Measurements from ENCODE around the gene CDH11. TPM values are rescaled to one million over a fixed set of nuclear protein-coding genes. Genes with fewer than 3 reads are reported as not detected.

Gene CDH11
- total RNA-seq, 1 donor from 2014 or later, result 94.1 TPM

GRCh38 chr16:65095906-65096305, 26.0 kb downstream of the CDH11 start:
- intact Hi-C loops (cut with DNase I), result no loop called here
- Histone ChIP-seq H3K27me3 (ENCODE audit: low read depth) (no peaks in the 10 kb centered on the region), H3K9me3 (no peaks in the 10 kb centered on the region), H3K4me1 (no peaks in the 10 kb centered on the region), H3K36me3 (no peaks in the 10 kb centered on the region), H3K27ac (no peak overlapping the region), H3K4me3 (no peak overlapping the region)
- DNase-seq (no peak), ATAC-seq (no peak)
- TF ChIP-seq CTCF (IDR thresholded peaks at IDR 0.05), result no peak

GRCh38 chr16:65095090-65095728, 26.7 kb downstream of the CDH11 start:
- no peaks in the 10 kb centered on the region for H3K36me3 ChIP-seq
- H3K4me1 ChIP-seq, result no peaks in the 10 kb centered on the region
- H3K27ac ChIP-seq, result no peak overlapping the region
- intact Hi-C loops (cut with DNase I), result no loop called here
- ATAC-seq (no peak), DNase-seq (no peak)
- no peak overlapping the region for H3K4me3 ChIP-seq
- no peaks in the 10 kb centered on the region for H3K27me3 ChIP-seq (ENCODE audit: low read depth)
- TF ChIP-seq CTCF (IDR thresholded peaks at IDR 0.05), result no peak
- H3K9me3 ChIP-seq, result no peaks in the 10 kb centered on the region

GRCh38 chr16:65094009-65094408, 27.9 kb downstream of the CDH11 start:
- no peak for TF ChIP-seq CTCF (IDR thresholded peaks at IDR 0.05)

GRCh38 chr16:65083164-65083857, 38.6 kb downstream of the CDH11 start:
- TF ChIP-seq CTCF (IDR thresholded peaks at IDR 0.05), result no peak
- H3K27me3 ChIP-seq (ENCODE audit: low read depth), result no peaks in the 10 kb centered on the region
- H3K4me3 ChIP-seq, result no peak overlapping the region
- no peak for DNase-seq
- intact Hi-C loops (cut with DNase I), result no loop called here
- no peaks in the 10 kb centered on the region for H3K9me3 ChIP-seq
- H3K36me3 ChIP-seq, result no peaks in the 10 kb centered on the region
- no peak overlapping the region for H3K27ac ChIP-seq
- no peak for ATAC-seq
- no peaks in the 10 kb centered on the region for H3K4me1 ChIP-seq

More at GRCh38 chr16:65094009-65094408, 27.9 kb downstream of the CDH11 start:
- Histone ChIP-seq H3K4me3 (no peak overlapping the region), H3K27me3 (ENCODE audit: low read depth) (no peaks in the 10 kb centered on the region), H3K27ac (no peak overlapping the region), H3K36me3 (no peaks in the 10 kb centered on the region), H3K4me1 (no peaks in the 10 kb centered on the region), H3K9me3 (no peaks in the 10 kb centered on the region)
- ATAC-seq (no peak), DNase-seq (no peak)
- intact Hi-C loops (cut with DNase I), result no loop called here

- DNase-seq (no peak), ATAC-seq (no peak)
- no peaks in the 10 kb centered on the region for H3K9me3 ChIP-seq
- H3K27ac ChIP-seq, result no peak overlapping the region
- no peaks in the 10 kb centered on the region for H3K27me3 ChIP-seq (ENCODE audit: low read depth)
- no peak overlapping the region for H3K4me3 ChIP-seq
- H3K36me3 ChIP-seq, result no peaks in the 10 kb centered on the region
- H3K4me1 ChIP-seq, result no peaks in the 10 kb centered on the region
- no peak for TF ChIP-seq CTCF (IDR thresholded peaks at IDR 0.05)
- intact Hi-C loops (cut with DNase I), result no loop called here
These were observed 42.3 kb downstream of the CDH11 start for GRCh38 chr16:65079549-65079948.

Data from lower lobe of right lung (tissue), 2 donors.